Stimulated activated CD8-positive, alpha-beta memory T cell treated with anti-CD3 and anti-CD28 coated beads, Interleukin-15, amount 100 ng/mL, for 24 hours (primary cell): ENCODE results near the gene BTBD8.

Experiments used
- DNase-seq: peaks from one replicate; pipeline ENCODE4 v3.0.0-alpha.2; 2020; ENCODE audit warnings: low read depth

BTBD8 gene

GRCh38 chr1:92194511-92194910 lies 114.4 kb downstream of the BTBD8 start:
- DNase-seq, result no peak

- no peak for DNase-seq
These were observed 121.8 kb downstream of the BTBD8 start for GRCh38 chr1:92201973-92202372.

- no peak for DNase-seq
These were observed 123.0 kb downstream of the BTBD8 start for GRCh38 chr1:92203105-92203504.

- no peak for DNase-seq
These were observed 130.6 kb downstream of the BTBD8 start for GRCh38 chr1:92210701-92211100.

- DNase-seq, result no peak
These were observed 131.0 kb downstream of the BTBD8 start for GRCh38 chr1:92211166-92211565.

- DNase-seq, result no peak
These were observed 137.6 kb downstream of the BTBD8 start, which contains the start of gene C1orf146 for GRCh38 chr1:92217721-92218120. TSS of gene C1orf146 (plus strand) at chr1:92217915. CDS start at chr1:92231421, 13,506 bp downstream.

- no peak for DNase-seq
These were observed 138.4 kb downstream of the BTBD8 start for GRCh38 chr1:92218559-92218958.

- DNase-seq, result no peak
These were observed 138.9 kb downstream of the BTBD8 start for GRCh38 chr1:92219028-92219427.

GRCh38 chr1:92228401-92228800 lies 148.3 kb downstream of the BTBD8 start:
- DNase-seq, result no peak

- DNase-seq, result no peak
These were observed 150.6 kb downstream of the BTBD8 start for GRCh38 chr1:92230736-92231135.
